Measurements from ENCODE around the gene FAM200C. TPM values are rescaled to one million over a fixed set of nuclear protein-coding genes. Genes with fewer than 3 reads are reported as not detected.

FAM200C gene
- polyA plus RNA-seq, 1 experiment, result 1.6 TPM

DNA sequence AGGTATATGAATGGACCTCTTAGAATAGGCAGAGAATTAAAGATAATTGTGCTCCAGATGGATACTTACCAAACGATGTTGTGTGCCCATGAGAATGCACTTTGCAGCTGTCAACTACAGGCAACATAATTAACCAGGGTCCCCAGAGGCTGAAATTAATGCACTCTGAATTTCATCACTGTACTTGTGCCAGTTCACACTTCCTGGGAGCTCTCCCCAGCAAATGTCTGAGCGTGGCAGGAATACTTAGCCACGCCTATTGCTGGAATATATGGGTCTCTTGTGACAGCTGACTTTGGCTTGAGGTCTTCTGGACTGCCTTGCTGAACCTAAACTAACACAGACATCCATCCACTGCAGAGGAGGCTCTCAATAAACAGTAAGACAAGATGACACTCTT is 17.5 kb downstream of the FAM200C start:
- ChIA-PET POLR2A (no interaction called here), CTCF (interaction anchor here (1.9 kb wide), 1 partner anchor 9 kb away, joined by 8 read pairs; no protein-coding TSS in a partner anchor)
- TF ChIP-seq, protein P1, sequence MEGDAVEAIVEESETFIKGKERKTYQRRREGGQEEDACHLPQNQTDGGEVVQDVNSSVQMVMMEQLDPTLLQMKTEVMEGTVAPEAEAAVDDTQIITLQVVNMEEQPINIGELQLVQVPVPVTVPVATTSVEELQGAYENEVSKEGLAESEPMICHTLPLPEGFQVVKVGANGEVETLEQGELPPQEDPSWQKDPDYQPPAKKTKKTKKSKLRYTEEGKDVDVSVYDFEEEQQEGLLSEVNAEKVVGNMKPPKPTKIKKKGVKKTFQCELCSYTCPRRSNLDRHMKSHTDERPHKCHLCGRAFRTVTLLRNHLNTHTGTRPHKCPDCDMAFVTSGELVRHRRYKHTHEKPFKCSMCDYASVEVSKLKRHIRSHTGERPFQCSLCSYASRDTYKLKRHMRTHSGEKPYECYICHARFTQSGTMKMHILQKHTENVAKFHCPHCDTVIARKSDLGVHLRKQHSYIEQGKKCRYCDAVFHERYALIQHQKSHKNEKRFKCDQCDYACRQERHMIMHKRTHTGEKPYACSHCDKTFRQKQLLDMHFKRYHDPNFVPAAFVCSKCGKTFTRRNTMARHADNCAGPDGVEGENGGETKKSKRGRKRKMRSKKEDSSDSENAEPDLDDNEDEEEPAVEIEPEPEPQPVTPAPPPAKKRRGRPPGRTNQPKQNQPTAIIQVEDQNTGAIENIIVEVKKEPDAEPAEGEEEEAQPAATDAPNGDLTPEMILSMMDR (IDR thresholded peaks at IDR 0.05; ENCODE audit: insufficient read depth, low read depth, low read length), result no peak
- DNase-seq (ENCODE audit: low read depth), result no peak
- Histone ChIP-seq H3K36me3 (ENCODE audit: control insufficient read depth, insufficient read depth, low read length) (no peaks in the 10 kb centered on the region), H3K27me3 (ENCODE audit: control insufficient read depth, insufficient read depth, low read length) (no peaks in the 10 kb centered on the region; the same call in 1 of the 2 replicates), H3K4me3 (ENCODE audit: low read depth, low read length) (no peak overlapping the region)

DNA sequence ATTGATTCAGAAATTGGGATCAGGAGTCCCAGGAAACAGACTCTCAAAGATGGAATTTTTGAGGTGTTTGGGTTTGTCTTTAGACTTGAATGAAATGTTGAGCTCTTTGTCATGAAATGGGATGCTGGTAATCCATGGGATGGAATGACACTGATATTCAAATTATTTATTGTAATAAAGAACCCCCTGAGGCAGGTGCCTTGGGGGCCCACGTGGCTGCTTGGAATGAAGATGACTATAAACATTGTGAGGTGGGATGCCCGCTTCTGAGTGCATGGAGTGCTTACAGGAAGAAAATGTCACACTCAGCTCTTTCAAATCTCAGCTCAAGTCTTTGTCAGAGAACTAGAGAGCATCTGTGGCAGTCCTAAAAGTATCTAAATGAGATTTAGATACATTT is 19.8 kb downstream of the FAM200C start:
- TF ChIP-seq, protein P1 (IDR thresholded peaks at IDR 0.05; ENCODE audit: insufficient read depth, low read depth, low read length), result no peak
- Histone ChIP-seq H3K4me3 (ENCODE audit: low read depth, low read length) (no peak overlapping the region), H3K36me3 (ENCODE audit: control insufficient read depth, insufficient read depth, low read length) (no peaks in the 10 kb centered on the region), H3K27me3 (ENCODE audit: control insufficient read depth, insufficient read depth, low read length) (peaks cover 2% of the 10 kb centered on the region)
- no peak for DNase-seq (ENCODE audit: low read depth)
- ChIA-PET CTCF (interaction anchor here (1.3 to 3.0 kb wide), 2 partner anchors 11 to 34 kb away, joined by 4 to 20 read pairs; no protein-coding TSS in a partner anchor), POLR2A (no interaction called here)

- TF ChIP-seq, protein P1 (IDR thresholded peaks at IDR 0.05; ENCODE audit: insufficient read depth, low read depth, low read length), result no peak
- no peak for DNase-seq (ENCODE audit: low read depth)
- CTCF ChIA-PET, result interaction anchor here (1.3 to 3.0 kb wide), 3 partner anchors 9 to 34 kb away, joined by 4 to 20 read pairs (median 4); partner anchors contain the start of gene C1QTNF2
- Histone ChIP-seq H3K27me3 (ENCODE audit: control insufficient read depth, insufficient read depth, low read length) (peaks cover 2% of the 10 kb centered on the region), H3K4me3 (ENCODE audit: low read depth, low read length) (no peak overlapping the region), H3K36me3 (ENCODE audit: control insufficient read depth, insufficient read depth, low read length) (no peaks in the 10 kb centered on the region)
- POLR2A ChIA-PET, result no interaction called here
Observed at GRCh38 chr5:160379511-160379910, 20.3 kb downstream of the FAM200C start.

DNA sequence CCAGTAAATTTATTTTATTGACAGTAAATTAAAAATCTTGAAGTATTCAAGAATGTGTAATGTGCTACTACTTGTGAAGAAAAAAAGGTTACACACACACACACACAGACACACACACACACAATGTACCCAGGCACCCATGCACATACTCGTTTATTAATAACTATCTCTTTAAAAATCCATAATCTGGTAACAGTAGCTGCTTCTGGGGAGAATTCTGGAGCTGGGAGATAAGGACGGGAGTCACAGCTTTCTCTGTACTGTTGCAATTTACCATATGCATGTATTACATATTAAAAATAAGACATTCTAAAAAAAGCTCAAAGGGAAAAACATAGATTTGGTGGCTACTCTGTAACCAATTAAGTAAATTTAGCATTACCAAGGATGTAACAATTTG is 21.5 kb downstream of the FAM200C start:
- no peak overlapping the region for H3K4me3 ChIP-seq (ENCODE audit: low read depth, low read length)
- POLR2A ChIA-PET, result no interaction called here
- H3K27me3 ChIP-seq (ENCODE audit: control insufficient read depth, insufficient read depth, low read length), result peaks cover 4% of the 10 kb centered on the region
- CTCF ChIA-PET, result interaction anchor here (0.9 to 3.0 kb wide), 4 partner anchors 8 to 369 kb away, joined by 3 to 20 read pairs (median 4); partner anchors contain the start of genes C1QTNF2 and TTC1
- TF ChIP-seq, protein P1 (IDR thresholded peaks at IDR 0.05; ENCODE audit: insufficient read depth, low read depth, low read length), result no peak
- no peak for DNase-seq (ENCODE audit: low read depth)
- H3K36me3 ChIP-seq (ENCODE audit: control insufficient read depth, insufficient read depth, low read length), result no peaks in the 10 kb centered on the region

GRCh38 chr5:160377651-160378050 is 22.2 kb downstream of the FAM200C start:
- CTCF ChIA-PET, result interaction anchor here (1.3 to 3.0 kb wide), 3 partner anchors 12 to 356 kb away, joined by 5 to 20 read pairs (median 5); no protein-coding TSS in a partner anchor
- no peaks in the 10 kb centered on the region for H3K36me3 ChIP-seq (ENCODE audit: control insufficient read depth, insufficient read depth, low read length)
- DNase-seq (ENCODE audit: low read depth), result no peak
- H3K4me3 ChIP-seq (ENCODE audit: low read depth, low read length), result no peak overlapping the region
- POLR2A ChIA-PET, result no interaction called here
- TF ChIP-seq, protein P1 (IDR thresholded peaks at IDR 0.05; ENCODE audit: insufficient read depth, low read depth, low read length), result no peak
- H3K27me3 ChIP-seq (ENCODE audit: control insufficient read depth, insufficient read depth, low read length), result peaks cover 4% of the 10 kb centered on the region

Data from BJ (cell line).